GM12872 (cell line): ENCODE data around the gene PLCH2.

Experiments
- TF ChIP-seq, protein P1 (sequence below): IDR thresholded peaks from 3 replicates; pipeline ENCODE4 v1.5.1; 2011; ENCODE audit warnings: low read depth, mild to moderate bottlenecking, low read length, moderate library complexity; ENCODE audit not compliant: insufficient read depth

PLCH2 gene

DNA sequence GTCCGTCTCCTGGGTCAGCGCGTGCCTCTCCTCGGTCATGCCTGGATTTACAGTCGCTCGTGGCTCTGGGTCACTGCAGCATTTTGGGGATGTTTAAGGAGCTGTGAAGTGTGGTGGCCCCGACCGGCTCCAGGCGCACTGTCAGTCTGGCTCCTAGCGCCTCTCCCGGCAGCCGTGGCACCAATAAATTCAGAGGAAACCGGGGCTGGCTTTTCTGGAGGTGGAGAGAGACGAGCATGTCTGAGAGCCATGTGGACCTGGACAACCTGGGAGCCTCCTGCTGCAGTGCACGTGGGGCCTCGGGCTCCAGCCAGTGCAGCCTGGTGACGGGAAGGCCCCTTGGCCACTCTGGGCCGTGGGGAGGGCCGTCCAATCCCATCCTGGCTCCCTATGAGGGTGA, 17.1 kb downstream of the PLCH2 start:
- TF ChIP-seq, protein P1, sequence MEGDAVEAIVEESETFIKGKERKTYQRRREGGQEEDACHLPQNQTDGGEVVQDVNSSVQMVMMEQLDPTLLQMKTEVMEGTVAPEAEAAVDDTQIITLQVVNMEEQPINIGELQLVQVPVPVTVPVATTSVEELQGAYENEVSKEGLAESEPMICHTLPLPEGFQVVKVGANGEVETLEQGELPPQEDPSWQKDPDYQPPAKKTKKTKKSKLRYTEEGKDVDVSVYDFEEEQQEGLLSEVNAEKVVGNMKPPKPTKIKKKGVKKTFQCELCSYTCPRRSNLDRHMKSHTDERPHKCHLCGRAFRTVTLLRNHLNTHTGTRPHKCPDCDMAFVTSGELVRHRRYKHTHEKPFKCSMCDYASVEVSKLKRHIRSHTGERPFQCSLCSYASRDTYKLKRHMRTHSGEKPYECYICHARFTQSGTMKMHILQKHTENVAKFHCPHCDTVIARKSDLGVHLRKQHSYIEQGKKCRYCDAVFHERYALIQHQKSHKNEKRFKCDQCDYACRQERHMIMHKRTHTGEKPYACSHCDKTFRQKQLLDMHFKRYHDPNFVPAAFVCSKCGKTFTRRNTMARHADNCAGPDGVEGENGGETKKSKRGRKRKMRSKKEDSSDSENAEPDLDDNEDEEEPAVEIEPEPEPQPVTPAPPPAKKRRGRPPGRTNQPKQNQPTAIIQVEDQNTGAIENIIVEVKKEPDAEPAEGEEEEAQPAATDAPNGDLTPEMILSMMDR, result no peak

DNA sequence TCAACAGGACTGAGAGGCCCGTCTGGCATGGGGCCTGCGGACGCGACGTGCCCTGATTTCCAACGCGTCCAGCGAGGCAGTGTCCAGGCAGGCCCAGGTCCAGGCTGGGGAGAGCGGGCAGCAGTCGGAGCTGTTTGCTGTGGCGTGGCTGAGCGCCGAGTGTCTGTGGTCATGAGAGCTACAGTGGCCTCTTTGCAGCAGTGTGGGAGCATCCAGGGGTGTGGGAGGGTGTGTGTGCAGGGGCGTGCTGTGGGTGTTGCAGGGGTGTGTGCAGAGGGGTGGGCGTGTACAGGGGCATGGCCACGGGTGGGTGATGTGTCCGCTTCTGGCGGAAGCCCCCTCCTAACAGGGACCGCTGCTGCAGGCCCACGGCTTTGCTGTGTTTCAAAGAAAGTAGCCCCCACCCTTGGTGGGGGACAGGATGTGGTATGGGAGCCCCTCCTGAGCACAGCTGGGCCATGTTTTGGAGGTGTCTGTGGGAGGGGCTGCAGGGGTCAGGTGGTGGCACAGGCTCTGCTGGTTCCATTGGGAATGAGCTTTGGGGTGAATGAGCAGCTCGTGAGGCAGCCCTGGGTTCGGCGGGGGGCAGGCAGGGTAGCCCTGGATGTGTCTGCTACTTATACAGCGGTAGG, 17.7 kb downstream of the PLCH2 start:
- TF ChIP-seq, protein P1, result no peak

DNA sequence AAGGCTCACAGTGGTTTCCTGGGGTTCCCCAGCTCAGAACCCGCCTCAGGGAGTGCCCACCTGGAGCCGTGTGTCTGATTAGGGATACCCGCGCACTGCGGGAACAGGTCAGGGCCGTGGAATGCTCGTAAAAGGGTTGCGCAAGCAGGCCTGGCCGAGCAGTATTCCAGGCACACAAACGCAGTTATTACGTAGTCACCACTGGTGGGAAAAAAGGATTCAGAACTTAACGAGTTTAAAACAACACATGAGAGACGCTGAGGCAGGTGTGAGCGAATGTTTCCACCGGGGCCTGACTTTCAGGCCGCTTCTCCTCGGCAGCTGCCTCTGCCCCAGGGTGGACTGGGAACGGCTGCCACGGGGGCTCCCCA, 18.2 kb downstream of the PLCH2 start:
- TF ChIP-seq, protein P1, result no peak

DNA sequence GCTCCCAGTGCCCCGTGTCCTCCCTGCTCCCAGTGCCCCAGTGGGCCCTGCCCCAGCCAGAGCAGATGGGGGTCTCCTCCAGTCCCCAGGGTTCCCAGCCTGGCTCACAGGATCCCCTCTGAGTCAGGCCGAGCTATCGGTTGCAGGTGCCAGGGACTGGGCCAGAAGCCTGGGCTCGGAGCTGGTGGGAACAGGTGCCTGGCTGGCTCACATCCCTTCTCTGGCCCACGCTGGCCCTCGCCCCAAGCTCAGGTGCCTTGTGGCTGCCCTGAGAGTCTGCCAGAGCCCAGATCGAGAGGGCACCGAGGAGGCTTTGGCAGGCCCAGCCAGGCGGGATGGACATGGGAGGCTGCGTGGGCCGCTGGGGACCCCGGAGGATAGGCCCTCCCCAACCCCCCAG, 18.9 kb downstream of the PLCH2 start:
- TF ChIP-seq, protein P1, result no peak

DNA sequence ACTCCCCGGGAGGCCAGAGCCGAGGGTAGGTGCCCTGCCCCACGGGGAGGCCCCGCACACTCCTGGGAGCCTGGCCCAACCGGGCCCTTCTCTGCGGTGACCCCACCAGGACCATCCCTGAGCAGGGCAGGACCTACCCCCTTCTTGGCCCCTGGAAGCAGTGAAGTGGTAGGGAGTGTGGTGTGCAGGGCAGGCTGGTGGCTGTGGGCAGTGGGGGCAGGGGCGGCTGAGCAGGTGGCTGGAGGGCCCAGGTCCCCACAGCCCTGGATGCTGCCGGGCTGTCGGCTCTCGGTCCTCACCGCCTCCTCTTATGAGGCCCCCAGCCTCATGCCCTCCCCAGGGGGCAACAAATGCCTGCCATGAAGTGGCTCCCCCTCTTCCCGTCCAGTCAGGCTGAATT, 19.5 kb downstream of the PLCH2 start:
- TF ChIP-seq, protein P1, result no peak

DNA sequence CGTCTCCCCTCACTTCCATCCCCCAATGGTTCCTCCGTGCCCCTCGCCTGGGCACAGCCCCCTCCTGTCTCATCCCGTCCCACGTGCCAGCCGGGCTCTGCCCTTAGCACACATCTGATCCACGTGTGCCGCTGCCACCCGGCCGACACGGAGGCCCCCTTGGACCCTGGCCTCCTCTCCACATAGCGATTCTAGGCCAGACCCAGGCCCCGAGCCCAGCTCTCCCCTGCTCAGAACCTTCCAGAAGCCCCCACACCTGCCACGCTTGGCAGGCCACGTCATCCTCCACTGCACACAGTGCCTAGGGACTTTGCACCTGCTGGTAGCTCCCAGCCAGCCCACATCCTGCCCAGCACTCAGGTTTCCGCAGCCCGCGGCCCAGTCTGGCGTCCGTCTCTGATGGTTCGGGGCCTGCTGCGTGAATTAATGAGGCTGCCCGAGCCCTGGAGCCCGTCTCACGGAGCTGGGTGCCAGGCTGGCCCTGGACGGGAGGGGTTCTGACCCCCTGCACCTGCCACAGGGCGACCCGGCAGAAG, 20.1 kb downstream of the PLCH2 start:
- TF ChIP-seq, protein P1, result no peak

DNA sequence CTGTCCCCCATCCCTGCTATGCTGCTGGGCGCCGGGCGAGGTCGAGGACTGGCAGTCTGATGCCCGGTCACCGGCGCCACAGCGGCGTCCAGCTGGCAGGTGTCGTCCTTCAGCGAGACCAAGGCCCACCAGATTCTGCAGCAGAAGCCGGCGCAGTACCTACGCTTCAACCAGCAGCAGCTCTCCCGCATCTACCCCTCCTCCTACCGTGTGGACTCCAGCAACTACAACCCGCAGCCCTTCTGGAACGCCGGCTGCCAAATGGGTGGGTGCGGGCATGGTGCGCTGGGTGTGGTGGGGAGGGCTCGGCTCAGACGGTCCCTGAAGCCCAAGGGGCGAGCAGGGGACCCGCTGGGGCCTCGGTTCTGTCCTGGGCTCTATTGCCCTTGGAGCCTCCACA, 20.7 kb downstream of the PLCH2 start:
- TF ChIP-seq, protein P1, result no peak
